ENCODE measurements around the gene CHKA. TPM values are rescaled to one million over a fixed set of nuclear protein-coding genes. Genes with fewer than 3 reads are reported as not detected.

Gene CHKA
- total RNA-seq, 3 donors from 2014 or later, result 44.1 to 74.4 (median 58.5) TPM

DNA sequence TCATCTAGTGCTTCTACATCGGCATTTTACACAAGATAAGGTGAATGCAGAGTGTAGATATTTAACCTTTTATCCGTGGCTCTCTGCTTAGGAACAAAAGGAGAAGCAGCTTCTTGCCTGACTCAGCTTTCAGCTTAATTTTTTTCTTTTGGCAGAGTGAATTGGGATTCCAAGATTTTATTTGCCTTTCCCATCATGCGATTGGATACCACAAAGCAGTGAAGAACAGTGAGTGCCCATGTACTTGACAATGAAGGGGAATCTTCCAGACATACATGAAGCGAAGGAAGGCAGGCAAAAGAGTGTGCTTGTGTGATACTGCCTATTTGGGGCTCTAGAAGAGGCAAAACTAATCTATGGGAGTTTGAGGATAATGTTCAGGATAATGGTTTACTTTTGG, 17.0 kb upstream of the CHKA start:
- intact Hi-C loops (cut with DNase I, micrococcal nuclease), result no loop called here
- Histone ChIP-seq H3K4me3 (no peak overlapping the region), H3K9me3 (no peaks in the 10 kb centered on the region), H3K36me3 (ENCODE audit: low read depth) (no peaks in the 10 kb centered on the region), H3K4me1 (ENCODE audit: low read depth) (peaks cover 6% of the 10 kb centered on the region)
- TF ChIP-seq, protein P1, sequence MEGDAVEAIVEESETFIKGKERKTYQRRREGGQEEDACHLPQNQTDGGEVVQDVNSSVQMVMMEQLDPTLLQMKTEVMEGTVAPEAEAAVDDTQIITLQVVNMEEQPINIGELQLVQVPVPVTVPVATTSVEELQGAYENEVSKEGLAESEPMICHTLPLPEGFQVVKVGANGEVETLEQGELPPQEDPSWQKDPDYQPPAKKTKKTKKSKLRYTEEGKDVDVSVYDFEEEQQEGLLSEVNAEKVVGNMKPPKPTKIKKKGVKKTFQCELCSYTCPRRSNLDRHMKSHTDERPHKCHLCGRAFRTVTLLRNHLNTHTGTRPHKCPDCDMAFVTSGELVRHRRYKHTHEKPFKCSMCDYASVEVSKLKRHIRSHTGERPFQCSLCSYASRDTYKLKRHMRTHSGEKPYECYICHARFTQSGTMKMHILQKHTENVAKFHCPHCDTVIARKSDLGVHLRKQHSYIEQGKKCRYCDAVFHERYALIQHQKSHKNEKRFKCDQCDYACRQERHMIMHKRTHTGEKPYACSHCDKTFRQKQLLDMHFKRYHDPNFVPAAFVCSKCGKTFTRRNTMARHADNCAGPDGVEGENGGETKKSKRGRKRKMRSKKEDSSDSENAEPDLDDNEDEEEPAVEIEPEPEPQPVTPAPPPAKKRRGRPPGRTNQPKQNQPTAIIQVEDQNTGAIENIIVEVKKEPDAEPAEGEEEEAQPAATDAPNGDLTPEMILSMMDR (IDR thresholded peaks at IDR 0.05), result no peak
- ATAC-seq (peak; percentile 9), DNase-seq (no peak)

DNA sequence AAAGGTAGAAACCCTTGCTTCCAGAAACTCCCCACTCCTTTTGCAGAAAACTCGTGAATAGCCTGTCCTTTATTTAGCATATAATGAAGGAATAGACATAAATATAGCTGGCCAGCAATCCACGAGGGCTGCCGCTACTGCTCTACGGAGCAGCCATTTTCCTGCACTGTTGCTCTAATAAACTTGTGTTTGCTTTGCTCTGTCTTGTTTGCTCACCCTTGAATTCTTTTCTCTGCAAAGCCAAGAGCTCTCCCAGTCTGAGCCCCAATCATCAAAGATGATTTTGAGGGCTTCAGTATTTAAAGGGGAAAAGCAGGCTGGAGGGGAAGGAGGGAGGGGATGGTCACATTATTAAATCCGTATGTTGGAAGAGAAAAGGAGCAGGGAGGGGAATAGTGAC, 16.6 kb upstream of the CHKA start:
- peak; percentile 72 for ATAC-seq
- TF ChIP-seq, protein P1 (IDR thresholded peaks at IDR 0.05), result no peak
- DNase-seq, result peak in 1 of 3 donors; percentile 34
- H3K4me1 ChIP-seq (ENCODE audit: low read depth), result peaks cover 6% of the 10 kb centered on the region
- intact Hi-C loops (cut with DNase I, micrococcal nuclease), result no loop called here
- peaks cover under 1% of the 10 kb centered on the region for H3K9me3 ChIP-seq
- H3K4me3 ChIP-seq, result no peak overlapping the region
- H3K36me3 ChIP-seq (ENCODE audit: low read depth), result no peaks in the 10 kb centered on the region

DNA sequence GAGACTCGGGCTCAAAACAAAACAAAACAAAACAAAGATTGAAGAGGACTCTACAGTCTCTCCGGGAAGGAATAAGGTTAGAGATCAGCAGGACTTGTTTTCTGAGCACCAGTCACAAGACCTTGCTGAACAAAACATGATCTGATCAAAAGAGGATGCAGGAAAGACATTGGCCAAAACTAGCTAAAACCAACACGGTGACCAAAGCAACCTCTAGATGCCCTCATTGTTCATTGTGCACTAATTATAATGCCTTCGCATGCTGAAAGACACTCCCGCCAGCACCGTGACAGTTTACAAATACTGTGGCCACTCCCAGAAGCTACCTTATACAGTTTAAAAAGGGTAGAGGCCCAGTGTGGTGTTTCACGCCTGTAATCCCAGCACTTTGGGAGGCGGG, 15.7 kb upstream of the CHKA start:
- intact Hi-C loops (cut with DNase I, micrococcal nuclease), result no loop called here
- DNase-seq (peak in 1 of 3 donors; percentile 12), ATAC-seq (peak; percentile 50)
- no peaks in the 10 kb centered on the region for H3K36me3 ChIP-seq (ENCODE audit: low read depth)
- H3K4me3 ChIP-seq, result no peak overlapping the region
- peaks cover 6% of the 10 kb centered on the region for H3K4me1 ChIP-seq (ENCODE audit: low read depth)
- H3K9me3 ChIP-seq, result peaks cover 4% of the 10 kb centered on the region
- TF ChIP-seq, protein P1 (IDR thresholded peaks at IDR 0.05), result no peak

DNA sequence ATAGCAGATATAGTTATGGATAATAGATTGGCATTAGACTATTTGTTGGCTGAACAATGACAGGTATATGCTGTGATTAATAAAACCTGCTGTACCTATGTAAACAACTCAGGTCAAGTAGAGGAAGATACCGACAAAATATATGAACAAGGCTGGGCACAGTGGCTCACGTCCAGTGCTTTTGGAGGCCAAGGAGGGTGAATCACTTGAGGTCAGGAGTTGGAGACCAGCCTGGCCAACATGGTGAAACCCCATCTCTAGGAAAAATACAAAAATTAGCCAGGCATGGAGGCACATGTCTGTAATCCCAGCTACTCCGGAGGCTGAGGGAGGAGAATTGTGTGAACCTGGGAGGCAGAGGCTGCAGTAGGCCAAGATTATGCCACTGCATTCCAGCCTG, 14.0 kb upstream of the CHKA start:
- no peak overlapping the region for H3K4me3 ChIP-seq
- H3K36me3 ChIP-seq (ENCODE audit: low read depth), result no peaks in the 10 kb centered on the region
- peaks cover 4% of the 10 kb centered on the region for H3K9me3 ChIP-seq
- intact Hi-C loops (cut with DNase I, micrococcal nuclease), result no loop called here
- DNase-seq (no peak), ATAC-seq (no peak)
- H3K4me1 ChIP-seq (ENCODE audit: low read depth), result peaks cover 6% of the 10 kb centered on the region
- TF ChIP-seq, protein P1 (IDR thresholded peaks at IDR 0.05), result no peak

DNA sequence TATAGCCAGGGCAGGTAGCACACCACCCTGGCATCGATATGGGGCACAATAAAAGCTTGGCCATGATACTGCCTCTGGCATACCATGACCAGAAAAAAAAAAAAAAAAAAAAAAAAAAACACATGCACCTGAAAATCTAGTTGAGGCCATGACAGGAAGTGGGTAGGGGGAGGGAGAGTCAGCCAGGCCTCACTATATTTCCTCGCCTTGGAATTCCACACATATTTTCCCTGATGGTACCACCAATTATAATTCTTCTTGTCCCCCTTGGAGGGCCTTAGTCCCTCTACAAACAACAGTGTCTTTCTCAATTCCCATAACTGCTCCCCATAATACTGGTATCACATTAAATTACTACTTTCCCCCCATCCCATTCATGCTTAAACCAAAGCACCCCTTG, 12.6 kb upstream of the CHKA start:
- intact Hi-C loops (cut with DNase I, micrococcal nuclease), result no loop called here
- Histone ChIP-seq H3K9me3 (peaks cover 4% of the 10 kb centered on the region), H3K4me1 (ENCODE audit: low read depth) (peaks cover 9% of the 10 kb centered on the region), H3K4me3 (no peak overlapping the region), H3K36me3 (ENCODE audit: low read depth) (no peaks in the 10 kb centered on the region)
- TF ChIP-seq, protein P1 (IDR thresholded peaks at IDR 0.05), result no peak
- ATAC-seq (no peak), DNase-seq (no peak)

DNA sequence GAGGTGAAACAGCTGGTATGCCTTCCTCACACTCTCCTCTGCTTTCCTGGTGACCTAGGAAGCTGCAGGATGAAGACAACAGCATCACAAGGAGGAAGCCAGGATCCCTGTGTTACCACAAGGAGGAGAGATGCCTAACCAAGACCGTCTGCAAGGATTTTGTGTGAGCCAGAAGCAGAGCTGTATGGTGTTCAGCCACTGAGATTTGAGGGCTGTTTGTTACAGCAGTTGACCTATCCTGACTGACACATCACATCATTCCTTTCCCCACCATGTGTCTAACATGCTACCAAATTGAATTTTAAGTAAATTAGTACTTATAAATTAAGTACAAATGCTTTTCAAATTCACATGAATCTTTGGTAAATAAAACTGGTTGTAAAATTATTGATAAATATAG, 8.9 kb upstream of the CHKA start:
- intact Hi-C loops (cut with DNase I, micrococcal nuclease), result no loop called here
- H3K4me3 ChIP-seq, result no peak overlapping the region
- ATAC-seq, result no peak
- H3K9me3 ChIP-seq, result peaks cover 4% of the 10 kb centered on the region
- H3K36me3 ChIP-seq (ENCODE audit: low read depth), result no peaks in the 10 kb centered on the region
- peaks cover 18% of the 10 kb centered on the region for H3K4me1 ChIP-seq (ENCODE audit: low read depth)
- TF ChIP-seq, protein P1 (IDR thresholded peaks at IDR 0.05), result no peak
- DNase-seq, result no peak

All from mucosa of descending colon (tissue), 3 donors.